CD4-positive, CD25-positive, alpha-beta regulatory T cell (primary cell): ENCODE results near the gene ANKRD66. TPM values are rescaled to one million over a fixed set of nuclear protein-coding genes. Genes with fewer than 3 reads are reported as not detected.
"Not testable (repeated sequence)": the region's sequence is repeated elsewhere in the genome, so short reads cannot be mapped to it uniquely, and the experiment has no call there.

Experiments used
- ATAC-seq, 2 donors: fragments of 150-1000 bp; cut with Tn5 transposase; one replicate each; pipeline ENCODE4 v1.10.0; 2021; ENCODE audit warnings: low read depth in 2 of 2, moderate number of reproducible peaks in 2 of 2, moderate library complexity in 1 of 2
- DNase-seq, 3 donors: peaks; one replicate each; pipeline versions ENCODE4 v3.0.0 to v3.0.0-alpha.2; 2012 to 2022; ENCODE audit warnings: mixed read lengths in 1 of 3
- H3K27ac ChIP-seq: one replicate; pipeline ENCODE4 v1.7.0; 2013; ENCODE audit warnings: mild to moderate bottlenecking, low read length; ENCODE audit not compliant: insufficient read depth, poor library complexity, severe bottlenecking
- H3K27me3 ChIP-seq: one replicate; pipeline ENCODE4 v1.7.0; 2013; ENCODE audit warnings: low read length; ENCODE audit not compliant: control insufficient read depth, insufficient read depth
- H3K36me3 ChIP-seq: one replicate; pipeline ENCODE4 v1.7.0; 2013; ENCODE audit warnings: mild to moderate bottlenecking, low read length, moderate library complexity; ENCODE audit not compliant: control insufficient read depth, insufficient read depth
- H3K4me1 ChIP-seq: 2 replicates; pipeline ENCODE4 v1.7.0; 2013; ENCODE audit warnings: mild to moderate bottlenecking, low read length; ENCODE audit not compliant: insufficient read depth, control insufficient read depth, poor library complexity, severe bottlenecking
- H3K4me3 ChIP-seq: one replicate; pipeline ENCODE4 v1.7.0; 2013; ENCODE audit warnings: low read depth, mild to moderate bottlenecking, low read length, moderate library complexity
- H3K9me3 ChIP-seq, 2 experiments: 1 replicate in 1 of 2; 2 replicates in 1 of 2; pipeline ENCODE4 v1.7.0; 2013; ENCODE audit warnings: low read length in 2 of 2, mild to moderate bottlenecking in 1 of 2, moderate library complexity in 1 of 2; ENCODE audit not compliant: control insufficient read depth in 2 of 2
- H3K27ac Mint-ChIP-seq, 3 donors: one replicate each; pipeline ENCODE4 v1.8.0; 2020 to 2022; ENCODE audit warnings: mild to moderate bottlenecking in 3 of 3, mixed read lengths in 3 of 3, moderate library complexity in 2 of 3
- H3K27me3 Mint-ChIP-seq: one replicate; pipeline ENCODE4 v1.8.0; 2022; ENCODE audit warnings: mild to moderate bottlenecking, mixed read lengths
- H3K36me3 Mint-ChIP-seq: one replicate; pipeline ENCODE4 v1.8.0; 2020; ENCODE audit warnings: mixed read lengths
- H3K4me1 Mint-ChIP-seq, 4 donors: one replicate each; pipeline ENCODE4 v1.8.0; 2020 to 2022; ENCODE audit warnings: mixed read lengths in 4 of 4, mild to moderate bottlenecking in 1 of 4
- H3K4me3 Mint-ChIP-seq, 4 donors: one replicate each; pipeline ENCODE4 v1.8.0; 2020 to 2022; ENCODE audit warnings: mild to moderate bottlenecking in 4 of 4, mixed read lengths in 4 of 4, moderate library complexity in 3 of 4
- H3K9me3 Mint-ChIP-seq, 7 donors: one replicate each; pipeline ENCODE4 v1.8.0; 2020 to 2022; ENCODE audit warnings: mixed read lengths in 7 of 7, mild to moderate bottlenecking in 3 of 7, moderate library complexity in 2 of 7
- polyA plus RNA-seq, 4 donors: library from polyadenylated mRNA; unstranded; fragments of 300-500 nt; fragmentation: Illumina TruSeq; gene quantifications; one replicate each; pipeline ENCODE4 v1.2.3, GENCODE V29; 2021
- total RNA-seq: library from RNA; stranded (reverse); gene quantifications from one replicate; pipeline ENCODE4 v1.2.3, GENCODE V29; 2022

ANKRD66 gene
- total and polyA plus RNA-seq, 5 donors from 2014 or later: not detected

GRCh38 chr6:46772762-46773161 is 26.0 kb downstream of the ANKRD66 start:
- Histone ChIP-seq H3K27me3 (no peaks in the 10 kb centered on the region), H3K36me3 (no peaks in the 10 kb centered on the region), H3K4me3 (no peak overlapping the region), H3K9me3 (no peaks in the 10 kb centered on the region), H3K4me1 (no peaks in the 10 kb centered on the region), H3K27ac (no peak overlapping the region)
- DNase-seq (no peak), ATAC-seq (no peak)
- Mint-ChIP-seq H3K4me3 (no peak overlapping the region), H3K27ac (no peak overlapping the region), H3K36me3 (no peaks in the 10 kb centered on the region), H3K9me3 (peaks cover 0 to 6% (median 0%) of the 10 kb centered on the region in 7 donors), H3K4me1 (peaks cover 0 to 2% (median 0%) of the 10 kb centered on the region in 4 donors), H3K27me3 (no peaks in the 10 kb centered on the region)

- no peaks in the 10 kb centered on the region for H3K27me3 ChIP-seq
- Mint-ChIP-seq H3K27ac (no peak overlapping the region), H3K4me3 (no peak overlapping the region)
Observed at GRCh38 chr6:46773201-46773855, 26.6 kb downstream of the ANKRD66 start.

GRCh38 chr6:46774736-46775135 is 28.0 kb downstream of the ANKRD66 start:
- not testable (repeated sequence) for H3K36me3 ChIP-seq, DNase-seq, H3K27me3 ChIP-seq, H3K4me1 ChIP-seq, ATAC-seq, H3K27ac ChIP-seq, H3K4me3 ChIP-seq, H3K9me3 Mint-ChIP-seq, H3K27ac Mint-ChIP-seq, H3K4me1 Mint-ChIP-seq, H3K36me3 Mint-ChIP-seq, H3K9me3 ChIP-seq, H3K27me3 Mint-ChIP-seq, H3K4me3 Mint-ChIP-seq

More at GRCh38 chr6:46773201-46773855, 26.6 kb downstream of the ANKRD66 start:
- Histone ChIP-seq H3K4me1 (no peaks in the 10 kb centered on the region), H3K27ac (no peak overlapping the region), H3K4me3 (no peak overlapping the region), H3K36me3 (no peaks in the 10 kb centered on the region), H3K9me3 (no peaks in the 10 kb centered on the region)
- DNase-seq (no peak), ATAC-seq (no peak)
- H3K4me1 Mint-ChIP-seq: peaks cover 0 to 2% (median 0%) of the 10 kb centered on the region in 4 donors
- H3K36me3 Mint-ChIP-seq: no peaks in the 10 kb centered on the region
- H3K9me3 Mint-ChIP-seq: peaks cover 0 to 4% (median 0%) of the 10 kb centered on the region in 7 donors
- H3K27me3 Mint-ChIP-seq: no peaks in the 10 kb centered on the region

GRCh38 chr6:46776070-46776712 is 29.5 kb downstream of the ANKRD66 start:
- DNase-seq (no peak), ATAC-seq (no peak)
- peaks cover 0 to under 1% (median 0%) of the 10 kb centered on the region in 4 donors for H3K4me1 Mint-ChIP-seq
- no peaks in the 10 kb centered on the region for H3K9me3 ChIP-seq
- H3K9me3 Mint-ChIP-seq: peaks cover 0 to 2% (median 0%) of the 10 kb centered on the region in 7 donors
- no peaks in the 10 kb centered on the region for H3K36me3 ChIP-seq
- no peak overlapping the region for H3K27ac Mint-ChIP-seq
- no peak overlapping the region for H3K4me3 Mint-ChIP-seq
- no peak overlapping the region for H3K4me3 ChIP-seq
- H3K27me3 Mint-ChIP-seq: no peaks in the 10 kb centered on the region
- no peak overlapping the region for H3K27ac ChIP-seq
- H3K4me1 ChIP-seq: no peaks in the 10 kb centered on the region
- H3K27me3 ChIP-seq: no peaks in the 10 kb centered on the region
- no peaks in the 10 kb centered on the region for H3K36me3 Mint-ChIP-seq

GRCh38 chr6:46777476-46778346 is 31.0 kb downstream of the ANKRD66 start:
- ATAC-seq (no peak), DNase-seq (no peak)
- Mint-ChIP-seq H3K9me3 (no peaks in the 10 kb centered on the region), H3K4me3 (no peak overlapping the region), H3K4me1 (no peaks in the 10 kb centered on the region), H3K27ac (no peak overlapping the region), H3K27me3 (no peaks in the 10 kb centered on the region), H3K36me3 (no peaks in the 10 kb centered on the region)
- Histone ChIP-seq H3K9me3 (no peaks in the 10 kb centered on the region), H3K4me1 (no peaks in the 10 kb centered on the region), H3K36me3 (no peaks in the 10 kb centered on the region), H3K27ac (no peak overlapping the region), H3K4me3 (no peak overlapping the region), H3K27me3 (no peaks in the 10 kb centered on the region)

- Histone ChIP-seq H3K4me1 (no peaks in the 10 kb centered on the region), H3K4me3 (no peak overlapping the region), H3K36me3 (no peaks in the 10 kb centered on the region), H3K27ac (no peak overlapping the region), H3K9me3 (no peaks in the 10 kb centered on the region), H3K27me3 (no peaks in the 10 kb centered on the region)
- Mint-ChIP-seq H3K27ac (no peak overlapping the region), H3K4me3 (no peak overlapping the region), H3K36me3 (no peaks in the 10 kb centered on the region), H3K4me1 (no peaks in the 10 kb centered on the region), H3K27me3 (no peaks in the 10 kb centered on the region), H3K9me3 (no peaks in the 10 kb centered on the region)
- DNase-seq (peak in 1 of 3 donors; percentile 43), ATAC-seq (no peak)
Observed at GRCh38 chr6:46781478-46782378, 35.0 kb downstream of the ANKRD66 start.

- no peak overlapping the region for H3K4me3 ChIP-seq
- H3K27me3 Mint-ChIP-seq: no peaks in the 10 kb centered on the region
- no peaks in the 10 kb centered on the region for H3K4me1 Mint-ChIP-seq
- no peak overlapping the region for H3K4me3 Mint-ChIP-seq
- H3K4me1 ChIP-seq: no peaks in the 10 kb centered on the region
- H3K9me3 ChIP-seq: no peaks in the 10 kb centered on the region
- H3K27ac ChIP-seq: no peak overlapping the region
- no peak for DNase-seq
- ATAC-seq: no peak
- H3K27me3 ChIP-seq: no peaks in the 10 kb centered on the region
- H3K27ac Mint-ChIP-seq: no peak overlapping the region
- no peaks in the 10 kb centered on the region for H3K36me3 ChIP-seq
- no peaks in the 10 kb centered on the region for H3K36me3 Mint-ChIP-seq
- H3K9me3 Mint-ChIP-seq: no peaks in the 10 kb centered on the region
Observed at GRCh38 chr6:46784535-46784934, 37.8 kb downstream of the ANKRD66 start.
